ENCODE results near the gene TAP1.
"Not testable (repeated sequence)": the region's sequence is repeated elsewhere in the genome, so short reads cannot be mapped to it uniquely, and the experiment has no call there.

TAP1 gene

GRCh38 chr6:32879691-32880090, 26.2 kb upstream of the TAP1 start:
- no peak for TF ChIP-seq CTCF (IDR thresholded peaks at IDR 0.05; ENCODE audit: borderline replicate concordance, control extremely low read depth, extremely low read depth, insufficient read depth, missing control alignments)
- no peak for DNase-seq (ENCODE audit: low spot score)
- in situ Hi-C loops (cut with MboI; ENCODE audit: low sequenced_read_pairs, unreplicated experiment): no loop called here

DNA sequence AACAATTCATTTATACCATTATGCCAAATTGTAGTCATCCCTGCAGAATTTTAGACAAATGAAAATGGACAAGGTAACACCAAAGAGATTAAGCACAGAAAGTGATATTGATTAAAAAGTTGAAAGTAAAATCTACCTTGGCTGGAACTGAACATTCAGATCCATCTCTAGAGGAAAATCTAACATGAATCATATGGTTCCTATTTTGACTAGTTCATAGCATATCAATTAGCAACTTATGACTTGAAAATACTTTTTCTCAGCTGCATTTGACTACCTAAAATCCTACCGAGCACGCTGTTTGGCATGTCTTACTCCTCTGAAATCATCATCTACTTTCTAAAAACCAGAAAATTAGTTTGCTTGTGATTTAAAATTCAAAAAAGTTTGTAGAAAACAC, 23.1 kb upstream of the TAP1 start:
- in situ Hi-C loops (cut with MboI; ENCODE audit: low sequenced_read_pairs, unreplicated experiment): no loop called here
- TF ChIP-seq CTCF (IDR thresholded peaks at IDR 0.05; ENCODE audit: borderline replicate concordance, control extremely low read depth, extremely low read depth, insufficient read depth, missing control alignments): no peak
- no peak for DNase-seq (ENCODE audit: low spot score)

- in situ Hi-C loops (cut with MboI; ENCODE audit: low sequenced_read_pairs, unreplicated experiment); DNase-seq (ENCODE audit: low spot score): not testable (repeated sequence)
Measured at GRCh38 chr6:32873947-32874346, 20.4 kb upstream of the TAP1 start.

- peak; percentile 82 for TF ChIP-seq CTCF (IDR thresholded peaks at IDR 0.05; ENCODE audit: borderline replicate concordance, control extremely low read depth, extremely low read depth, insufficient read depth, missing control alignments)
- peak; percentile 46 for DNase-seq (ENCODE audit: low spot score)
- in situ Hi-C loops (cut with MboI; ENCODE audit: low sequenced_read_pairs, unreplicated experiment): no loop called here
Measured at GRCh38 chr6:32868257-32868788, 14.8 kb upstream of the TAP1 start.

- in situ Hi-C loops (cut with MboI; ENCODE audit: low sequenced_read_pairs, unreplicated experiment): no loop called here
- no peak for DNase-seq (ENCODE audit: low spot score)
- no peak for TF ChIP-seq CTCF (IDR thresholded peaks at IDR 0.05; ENCODE audit: borderline replicate concordance, control extremely low read depth, extremely low read depth, insufficient read depth, missing control alignments)
Measured at GRCh38 chr6:32867554-32868256, 14.2 kb upstream of the TAP1 start.

DNA sequence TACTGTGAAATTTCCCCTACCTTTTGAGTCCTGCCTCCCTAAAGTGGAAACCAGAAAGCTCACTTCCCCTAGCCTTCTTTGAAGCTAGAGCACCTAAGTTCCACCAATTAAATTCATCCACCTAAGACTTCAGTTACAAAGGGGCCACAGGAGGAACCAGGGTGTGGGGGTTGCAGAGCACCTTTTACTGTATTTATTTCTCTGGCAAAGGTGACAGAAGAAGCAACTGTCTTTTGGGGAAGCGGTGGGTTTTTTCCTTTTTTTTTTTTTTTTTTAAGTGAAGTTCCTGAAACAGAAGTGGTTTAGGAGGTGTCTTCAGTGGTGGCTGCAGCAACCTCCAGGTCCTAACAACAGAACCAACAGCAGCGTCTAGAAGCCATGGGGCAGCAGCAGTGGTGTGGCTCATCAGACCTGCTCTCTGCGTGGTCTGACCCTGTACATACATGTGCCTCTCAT, 13.5 kb upstream of the TAP1 start:
- no peak for DNase-seq (ENCODE audit: low spot score)
- in situ Hi-C loops (cut with MboI; ENCODE audit: low sequenced_read_pairs, unreplicated experiment): no loop called here
- TF ChIP-seq CTCF (IDR thresholded peaks at IDR 0.05; ENCODE audit: borderline replicate concordance, control extremely low read depth, extremely low read depth, insufficient read depth, missing control alignments): no peak

GRCh38 chr6:32865724-32866443, 12.4 kb upstream of the TAP1 start:
- in situ Hi-C loops (cut with MboI; ENCODE audit: low sequenced_read_pairs, unreplicated experiment): no loop called here
- DNase-seq (ENCODE audit: low spot score): no peak
- no peak for TF ChIP-seq CTCF (IDR thresholded peaks at IDR 0.05; ENCODE audit: borderline replicate concordance, control extremely low read depth, extremely low read depth, insufficient read depth, missing control alignments)

Data from GM13976 (cell line).